GM18517 (cell line): ENCODE measurements around the gene TMEM269.

ENCODE experiments used
- ATAC-seq: cut with Tn5 transposase; IDR thresholded peaks from one replicate; pipeline ENCODE4 v1.9.1; 2021; ENCODE audit warnings: mild to moderate bottlenecking, moderate library complexity; ENCODE audit not compliant: unreplicated experiment

Gene TMEM269

GRCh38 chr1:42817976-42818375 is 33.2 kb downstream of the TMEM269 start:
- ATAC-seq, result no peak

GRCh38 chr1:42820813-42821212 is 36.0 kb downstream of the TMEM269 start:
- ATAC-seq, result no peak

GRCh38 chr1:42821690-42822089 is 36.9 kb downstream of the TMEM269 start:
- no peak for ATAC-seq

- ATAC-seq, result no peak
Measured at GRCh38 chr1:42822800-42823392, 38.1 kb downstream of the TMEM269 start.

GRCh38 chr1:42824481-42825035 is 39.8 kb downstream of the TMEM269 start:
- ATAC-seq, result no peak

GRCh38 chr1:42825036-42825851 is 40.5 kb downstream of the TMEM269 start:
- no peak for ATAC-seq

- ATAC-seq, result no peak
Measured at GRCh38 chr1:42830631-42831030, 45.8 kb downstream of the TMEM269 start.

- ATAC-seq, result no peak
Measured at GRCh38 chr1:42831273-42831672, 46.5 kb downstream of the TMEM269 start.

GRCh38 chr1:42832641-42833240 is 48.0 kb downstream of the TMEM269 start:
- no peak for ATAC-seq

- no peak for ATAC-seq
Measured at GRCh38 chr1:42833981-42834380, 49.2 kb downstream of the TMEM269 start.

- ATAC-seq, result no peak
Measured at GRCh38 chr1:42834803-42835202, 50.0 kb downstream of the TMEM269 start.

GRCh38 chr1:42835422-42835821 is 50.6 kb downstream of the TMEM269 start:
- no peak for ATAC-seq

- no peak for ATAC-seq
Measured at GRCh38 chr1:42837709-42838108, 52.9 kb downstream of the TMEM269 start.

GRCh38 chr1:42838482-42839190 is 53.8 kb downstream of the TMEM269 start:
- no peak for ATAC-seq

- ATAC-seq, result no peak
Measured at GRCh38 chr1:42841010-42841409, 56.2 kb downstream of the TMEM269 start.

- no peak for ATAC-seq
Measured at GRCh38 chr1:42841440-42842147, 56.8 kb downstream of the TMEM269 start.

GRCh38 chr1:42844592-42845140 is 59.9 kb downstream of the TMEM269 start:
- ATAC-seq, result no peak

- ATAC-seq, result no peak
Measured at GRCh38 chr1:42845193-42845592, 60.4 kb downstream of the TMEM269 start.

GRCh38 chr1:42845866-42846256 is 61.1 kb downstream of the TMEM269 start:
- ATAC-seq, result peak; percentile 2
